Activated CD4-positive, alpha-beta memory T cell treated with anti-CD3 and anti-CD28 coated beads for 36 hours (primary cell): ENCODE measurements around the gene SMOC2. TPM values are rescaled to one million over a fixed set of nuclear protein-coding genes. Genes with fewer than 3 reads are reported as not detected.

Source experiments
- CTCF ChIA-PET: fragments of 350-600 bp; sonication (Branson Sonifier 250); formaldehyde crosslinking; loops from one replicate; lab custom pipeline; 2021; ENCODE audit warnings: antibody characterized with exemption, inconsistent platforms; lab: Charles Lee
- POLR2A ChIA-PET: fragments of 350-600 bp; sonication (Branson Sonifier 250); formaldehyde crosslinking; loops from one replicate; lab custom pipeline; 2021; ENCODE audit warnings: antibody characterized with exemption; lab: Charles Lee
- DNase-seq: peaks from one replicate; pipeline ENCODE4 v3.0.0-alpha.2; 2020
- H3K27ac Mint-ChIP-seq: one replicate; pipeline ENCODE4 v1.8.0; 2021; ENCODE audit warnings: mixed read lengths
- H3K27me3 Mint-ChIP-seq: one replicate; pipeline ENCODE4 v1.8.0; 2021; ENCODE audit warnings: mixed read lengths
- H3K36me3 Mint-ChIP-seq: one replicate; pipeline ENCODE4 v1.8.0; 2021; ENCODE audit warnings: mixed read lengths
- H3K4me1 Mint-ChIP-seq: one replicate; pipeline ENCODE4 v1.8.0; 2021; ENCODE audit warnings: low read depth, mixed read lengths
- H3K4me3 Mint-ChIP-seq: one replicate; pipeline ENCODE4 v1.8.0; 2021; ENCODE audit warnings: mild to moderate bottlenecking, mixed read lengths
- H3K9me3 Mint-ChIP-seq: one replicate; pipeline ENCODE4 v1.8.0; 2021; ENCODE audit warnings: mixed read lengths
- intact Hi-C: fragments of 100-400 bp; cut with micrococcal nuclease; formaldehyde crosslinking; loops from one replicate; pipeline ENCODE4 v1.15.1; 2023
- total RNA-seq, 2 experiments: library from RNA; stranded (reverse); gene quantifications; one replicate each; pipeline ENCODE4 v1.2.3, GENCODE V29; 2021

SMOC2 gene
- total RNA-seq, 2 experiments from 2014 or later: not detected

GRCh38 chr6:168456907-168457652 lies 16.1 kb downstream of the SMOC2 start:
- H3K36me3 Mint-ChIP-seq: no peaks in the 10 kb centered on the region
- POLR2A ChIA-PET: no interaction called here

GRCh38 chr6:168457653-168457934 lies 16.6 kb downstream of the SMOC2 start:
- POLR2A ChIA-PET: no interaction called here
- CTCF ChIA-PET: no interaction called here
- no peak for DNase-seq
- Mint-ChIP-seq H3K9me3 (no peaks in the 10 kb centered on the region), H3K4me3 (no peak overlapping the region), H3K27me3 (peaks cover 11% of the 10 kb centered on the region), H3K27ac (no peak overlapping the region), H3K4me1 (no peaks in the 10 kb centered on the region), H3K36me3 (no peaks in the 10 kb centered on the region)
- intact Hi-C loops: no loop called here

More at GRCh38 chr6:168456907-168457652, 16.1 kb downstream of the SMOC2 start:
- Mint-ChIP-seq H3K4me1 (no peaks in the 10 kb centered on the region), H3K27me3 (peaks cover 11% of the 10 kb centered on the region), H3K4me3 (no peak overlapping the region), H3K9me3 (no peaks in the 10 kb centered on the region), H3K27ac (no peak overlapping the region)
- DNase-seq: no peak
- intact Hi-C loops: no loop called here
- CTCF ChIA-PET: no interaction called here

GRCh38 chr6:168458101-168458500 lies 17.1 kb downstream of the SMOC2 start:
- DNase-seq: no peak
- POLR2A ChIA-PET: no interaction called here
- no peaks in the 10 kb centered on the region for H3K4me1 Mint-ChIP-seq
- H3K27me3 Mint-ChIP-seq: peaks cover 11% of the 10 kb centered on the region
- no peak overlapping the region for H3K4me3 Mint-ChIP-seq
- CTCF ChIA-PET: no interaction called here
- H3K36me3 Mint-ChIP-seq: no peaks in the 10 kb centered on the region
- H3K27ac Mint-ChIP-seq: no peak overlapping the region
- H3K9me3 Mint-ChIP-seq: no peaks in the 10 kb centered on the region
- intact Hi-C loops: no loop called here

- Mint-ChIP-seq H3K27me3 (peaks cover 3% of the 10 kb centered on the region), H3K4me1 (no peaks in the 10 kb centered on the region), H3K27ac (no peak overlapping the region), H3K9me3 (no peaks in the 10 kb centered on the region), H3K36me3 (no peaks in the 10 kb centered on the region), H3K4me3 (no peak overlapping the region)
- CTCF ChIA-PET: no interaction called here
- POLR2A ChIA-PET: no interaction called here
- DNase-seq: no peak
- intact Hi-C loops: no loop called here
These were observed 18.6 kb downstream of the SMOC2 start for GRCh38 chr6:168459572-168459971.

GRCh38 chr6:168462289-168462853 lies 21.4 kb downstream of the SMOC2 start:
- no peak overlapping the region for H3K27ac Mint-ChIP-seq

GRCh38 chr6:168464546-168464945 lies 23.6 kb downstream of the SMOC2 start:
- POLR2A ChIA-PET: no interaction called here
- no peaks in the 10 kb centered on the region for H3K27me3 Mint-ChIP-seq
- CTCF ChIA-PET: no interaction called here
- no peaks in the 10 kb centered on the region for H3K9me3 Mint-ChIP-seq
- DNase-seq: no peak
- H3K4me1 Mint-ChIP-seq: no peaks in the 10 kb centered on the region
- H3K4me3 Mint-ChIP-seq: no peak overlapping the region
- intact Hi-C loops: no loop called here
- no peaks in the 10 kb centered on the region for H3K36me3 Mint-ChIP-seq
- H3K27ac Mint-ChIP-seq: no peak overlapping the region

More at GRCh38 chr6:168462289-168462853, 21.4 kb downstream of the SMOC2 start:
- Mint-ChIP-seq H3K36me3 (no peaks in the 10 kb centered on the region), H3K27me3 (peaks cover 1% of the 10 kb centered on the region), H3K4me3 (no peak overlapping the region), H3K9me3 (no peaks in the 10 kb centered on the region), H3K4me1 (no peaks in the 10 kb centered on the region)
- CTCF ChIA-PET: no interaction called here
- intact Hi-C loops: no loop called here
- POLR2A ChIA-PET: no interaction called here
- no peak for DNase-seq

GRCh38 chr6:168468045-168468444 lies 27.1 kb downstream of the SMOC2 start:
- DNase-seq: no peak
- no peaks in the 10 kb centered on the region for H3K36me3 Mint-ChIP-seq
- no peaks in the 10 kb centered on the region for H3K9me3 Mint-ChIP-seq
- intact Hi-C loops: no loop called here
- ChIA-PET CTCF (no interaction called here), POLR2A (no interaction called here)
- H3K4me3 Mint-ChIP-seq: no peak overlapping the region
- no peaks in the 10 kb centered on the region for H3K27me3 Mint-ChIP-seq
- no peak overlapping the region for H3K27ac Mint-ChIP-seq
- H3K4me1 Mint-ChIP-seq: no peaks in the 10 kb centered on the region

- Mint-ChIP-seq H3K27ac (no peak overlapping the region), H3K4me3 (no peak overlapping the region), H3K9me3 (no peaks in the 10 kb centered on the region), H3K27me3 (peaks cover 2% of the 10 kb centered on the region), H3K4me1 (no peaks in the 10 kb centered on the region), H3K36me3 (no peaks in the 10 kb centered on the region)
- intact Hi-C loops: no loop called here
- ChIA-PET CTCF (no interaction called here), POLR2A (no interaction called here)
- DNase-seq: no peak
These were observed 28.5 kb downstream of the SMOC2 start for GRCh38 chr6:168469521-168469920.

GRCh38 chr6:168469926-168470325 lies 28.9 kb downstream of the SMOC2 start:
- no peak for DNase-seq
- ChIA-PET POLR2A (no interaction called here), CTCF (no interaction called here)
- H3K4me1 Mint-ChIP-seq: no peaks in the 10 kb centered on the region
- no peak overlapping the region for H3K4me3 Mint-ChIP-seq
- no peaks in the 10 kb centered on the region for H3K36me3 Mint-ChIP-seq
- H3K27ac Mint-ChIP-seq: no peak overlapping the region
- no peaks in the 10 kb centered on the region for H3K9me3 Mint-ChIP-seq
- intact Hi-C loops: no loop called here
- H3K27me3 Mint-ChIP-seq: peaks cover 5% of the 10 kb centered on the region

- DNase-seq: no peak
- Mint-ChIP-seq H3K4me1 (no peaks in the 10 kb centered on the region), H3K36me3 (no peaks in the 10 kb centered on the region), H3K4me3 (no peak overlapping the region), H3K27me3 (peaks cover 16% of the 10 kb centered on the region), H3K27ac (no peak overlapping the region), H3K9me3 (no peaks in the 10 kb centered on the region)
- ChIA-PET POLR2A (no interaction called here), CTCF (no interaction called here)
- intact Hi-C loops: no loop called here
These were observed 31.4 kb downstream of the SMOC2 start for GRCh38 chr6:168472363-168472762.

GRCh38 chr6:168473197-168473596 lies 32.2 kb downstream of the SMOC2 start:
- no peaks in the 10 kb centered on the region for H3K4me1 Mint-ChIP-seq
- intact Hi-C loops: no loop called here
- peaks cover 16% of the 10 kb centered on the region for H3K27me3 Mint-ChIP-seq
- no peak for DNase-seq
- H3K36me3 Mint-ChIP-seq: no peaks in the 10 kb centered on the region
- no peak overlapping the region for H3K4me3 Mint-ChIP-seq
- ChIA-PET POLR2A (no interaction called here), CTCF (no interaction called here)
- H3K27ac Mint-ChIP-seq: no peak overlapping the region
- no peaks in the 10 kb centered on the region for H3K9me3 Mint-ChIP-seq

- ChIA-PET CTCF (no interaction called here), POLR2A (no interaction called here)
- Mint-ChIP-seq H3K4me3 (no peak overlapping the region), H3K4me1 (no peaks in the 10 kb centered on the region), H3K27me3 (peaks cover 18% of the 10 kb centered on the region), H3K36me3 (no peaks in the 10 kb centered on the region), H3K27ac (no peak overlapping the region), H3K9me3 (peaks cover 11% of the 10 kb centered on the region)
- intact Hi-C loops: no loop called here
- DNase-seq: no peak
These were observed 34.4 kb downstream of the SMOC2 start for GRCh38 chr6:168475188-168476013.
